Loucy (cell line): ENCODE measurements around the gene SHC1.
A peak's percentile ranks its signal among the peaks of the same experiment; 100 is the strongest.

Experiments used
- H2AFZ ChIP-seq: fragments of 200-600 bp; sonication (generic); 2 replicates; pipeline ENCODE4 v1.6.0; 2016; ENCODE audit warnings: antibody characterized with exemption, mild to moderate bottlenecking, low read length, moderate library complexity
- H3F3A ChIP-seq: fragments of 200-600 bp; 2 replicates; pipeline ENCODE4 v1.6.0; 2016; ENCODE audit warnings: antibody characterized with exemption, low read depth, mild to moderate bottlenecking
- H3K27me3 ChIP-seq: fragments of 200-600 bp; sonication (generic); 2 replicates; pipeline ENCODE4 v1.6.1; 2014; ENCODE audit warnings: low read length, mild to moderate bottlenecking; ENCODE audit not compliant: insufficient read depth, poor library complexity, severe bottlenecking
- H3K36me3 ChIP-seq: fragments of 200-600 bp; sonication (generic); 2 replicates; pipeline ENCODE4 v1.6.1; 2016; ENCODE audit warnings: low read length; ENCODE audit not compliant: insufficient read depth
- H3K4me1 ChIP-seq: fragments of 200-600 bp; sonication (generic); 2 replicates; pipeline ENCODE4 v1.5.1; 2014; ENCODE audit warnings: low read length, mild to moderate bottlenecking; ENCODE audit not compliant: insufficient read depth, poor library complexity, severe bottlenecking
- H3K4me2 ChIP-seq: fragments of 200-600 bp; sonication (generic); 2 replicates; pipeline ENCODE4 v1.6.0; 2014; ENCODE audit warnings: antibody characterized with exemption, low read length, low read depth, mild to moderate bottlenecking; ENCODE audit not compliant: poor library complexity, severe bottlenecking
- H3K4me3 ChIP-seq: fragments of 200-600 bp; sonication (generic); 2 replicates; pipeline ENCODE4 v1.5.1; 2014; ENCODE audit warnings: low read length, mild to moderate bottlenecking, mixed read lengths; ENCODE audit not compliant: poor library complexity, severe bottlenecking
- H3K79me2 ChIP-seq: fragments of 200-600 bp; sonication (generic); 2 replicates; pipeline ENCODE4 v1.6.1; 2014; ENCODE audit warnings: low read length; ENCODE audit not compliant: insufficient read depth
- H3K9ac ChIP-seq: fragments of 200-600 bp; sonication (generic); 2 replicates; pipeline ENCODE4 v1.6.0; 2014; ENCODE audit warnings: mild to moderate bottlenecking, low read depth, low read length, moderate library complexity; ENCODE audit not compliant: poor library complexity, severe bottlenecking
- H3K9me2 ChIP-seq: fragments of 200-600 bp; sonication (generic); replicated peaks from 2 replicates; pipeline ENCODE4 v1.6.1; 2016; ENCODE audit warnings: low read depth, low read length, mixed read lengths
- H3K9me3 ChIP-seq: fragments of 200-600 bp; sonication (generic); 2 replicates; pipeline ENCODE4 v1.6.1; 2014; ENCODE audit warnings: mild to moderate bottlenecking, antibody characterized with exemption, low read length, low read depth; ENCODE audit not compliant: insufficient read depth
- H4K20me1 ChIP-seq: fragments of 200-600 bp; sonication (generic); 2 replicates; pipeline ENCODE4 v1.6.0; 2014; ENCODE audit warnings: antibody characterized with exemption, low read length, mild to moderate bottlenecking; ENCODE audit not compliant: insufficient read depth, poor library complexity, severe bottlenecking
- CTCF ChIP-seq: fragments of 200-600 bp; sonication (generic); conservative IDR thresholded peaks from 2 replicates; pipeline ENCODE4 v1.5.1; 2014; ENCODE audit warnings: mild to moderate bottlenecking, antibody characterized with exemption, low read length
- EZH2phosphoT487 ChIP-seq: fragments of 200-600 bp; IDR thresholded peaks from 2 replicates; pipeline ENCODE4 v1.6.1; 2018; ENCODE audit warnings: antibody characterized with exemption, mild to moderate bottlenecking, moderate library complexity, borderline replicate concordance

The SHC1 gene

GRCh38 chr1:155011004-155011416 lies 40.5 kb upstream of the SHC1 start:
- Histone ChIP-seq H3F3A (no peaks in the 10 kb centered on the region), H3K4me1 (peaks cover 54% of the 10 kb centered on the region), H3K27me3 (no peaks in the 10 kb centered on the region), H3K4me2 (no peak overlapping the region), H3K9me3 (no peaks in the 10 kb centered on the region), H3K4me3 (no peak overlapping the region), H3K36me3 (no peaks in the 10 kb centered on the region), H3K9ac (no peak overlapping the region), H4K20me1 (no peaks in the 10 kb centered on the region), H2AFZ (no peak overlapping the region), H3K79me2 (no peaks in the 10 kb centered on the region), H3K9me2 (no peaks in the 10 kb centered on the region)
- no peak for TF ChIP-seq EZH2phosphoT487
- no peak for TF ChIP-seq CTCF

- H4K20me1 ChIP-seq, result no peaks in the 10 kb centered on the region
- H3F3A ChIP-seq, result no peaks in the 10 kb centered on the region
- TF ChIP-seq CTCF, result no peak
- H3K79me2 ChIP-seq, result no peaks in the 10 kb centered on the region
- no peak overlapping the region for H3K4me3 ChIP-seq
- H3K9me3 ChIP-seq, result no peaks in the 10 kb centered on the region
- H3K36me3 ChIP-seq, result no peaks in the 10 kb centered on the region
- H2AFZ ChIP-seq, result no peak overlapping the region
- H3K9me2 ChIP-seq, result no peaks in the 10 kb centered on the region
- no peak overlapping the region for H3K9ac ChIP-seq
- H3K4me2 ChIP-seq, result peak overlapping the region; percentile 43
- H3K4me1 ChIP-seq, result peaks cover 61% of the 10 kb centered on the region
- H3K27me3 ChIP-seq, result no peaks in the 10 kb centered on the region
Measured at GRCh38 chr1:155010211-155010918, 39.8 kb upstream of the SHC1 start.

- Histone ChIP-seq H3K4me3 (no peak overlapping the region), H3K4me1 (peaks cover 67% of the 10 kb centered on the region)
- TF ChIP-seq CTCF (no peak), EZH2phosphoT487 (no peak)
Measured at GRCh38 chr1:155009742-155010141, 39.2 kb upstream of the SHC1 start.

More at GRCh38 chr1:155009742-155010141, 39.2 kb upstream of the SHC1 start:
- Histone ChIP-seq H3K9ac (no peak overlapping the region), H3K27me3 (no peaks in the 10 kb centered on the region), H3K4me2 (peak overlapping the region; percentile 43), H3K9me3 (no peaks in the 10 kb centered on the region), H3K9me2 (no peaks in the 10 kb centered on the region), H3K79me2 (no peaks in the 10 kb centered on the region), H4K20me1 (no peaks in the 10 kb centered on the region), H2AFZ (no peak overlapping the region), H3K36me3 (no peaks in the 10 kb centered on the region), H3F3A (no peaks in the 10 kb centered on the region)
